HL-60 (cell line): Measurements from ENCODE around the gene DLX6.

Experiments used
- DNase-seq, 2 experiments: peaks; one replicate each; pipeline ENCODE4 v3.0.0-alpha.2; 2010 to 2020; ENCODE audit warnings: low read depth in 1 of 2, low spot score in 1 of 2
- H3K27ac ChIP-seq: fragments of 250-450 bp; sonication (Bioruptor Pico); replicated peaks from 2 replicates; pipeline ENCODE4 v1.5.1; 2020; ENCODE audit warnings: mild to moderate bottlenecking, moderate library complexity
- H3K27me3 ChIP-seq: fragments of 250-450 bp; sonication (Bioruptor Pico); 2 replicates; pipeline ENCODE4 v1.5.1; 2021; ENCODE audit warnings: mild to moderate bottlenecking, moderate library complexity; ENCODE audit not compliant: insufficient read depth, poor library complexity, severe bottlenecking
- H3K4me3 ChIP-seq: replicated peaks from 2 replicates; pipeline ENCODE4 v1.5.1; 2011; ENCODE audit warnings: mild to moderate bottlenecking, control low read depth, low read length; ENCODE audit not compliant: insufficient read depth
- GABPA ChIP-seq: IDR thresholded peaks from 2 replicates; pipeline ENCODE4 v1.6.1; 2012; ENCODE audit warnings: low read depth
- POLR2AphosphoS5 ChIP-seq: IDR thresholded peaks from 2 replicates; pipeline ENCODE4 v1.6.1; 2012; ENCODE audit warnings: low read depth
- SPI1 ChIP-seq: IDR thresholded peaks from 2 replicates; pipeline ENCODE4 v1.6.1; 2012; ENCODE audit warnings: low read depth, mild to moderate bottlenecking, borderline replicate concordance
- TF ChIP-seq, protein P1 (sequence below): IDR thresholded peaks from one replicate; pipeline ENCODE4 v1.5.1; 2011; ENCODE audit warnings: low read length, control low read depth, inconsistent platforms; ENCODE audit not compliant: insufficient read depth
- TF ChIP-seq, protein P2 (sequence below): IDR thresholded peaks from 2 replicates; pipeline ENCODE4 v1.6.1; 2012; ENCODE audit warnings: low read depth; ENCODE audit not compliant: insufficient replicate concordance

DLX6 gene

DNA sequence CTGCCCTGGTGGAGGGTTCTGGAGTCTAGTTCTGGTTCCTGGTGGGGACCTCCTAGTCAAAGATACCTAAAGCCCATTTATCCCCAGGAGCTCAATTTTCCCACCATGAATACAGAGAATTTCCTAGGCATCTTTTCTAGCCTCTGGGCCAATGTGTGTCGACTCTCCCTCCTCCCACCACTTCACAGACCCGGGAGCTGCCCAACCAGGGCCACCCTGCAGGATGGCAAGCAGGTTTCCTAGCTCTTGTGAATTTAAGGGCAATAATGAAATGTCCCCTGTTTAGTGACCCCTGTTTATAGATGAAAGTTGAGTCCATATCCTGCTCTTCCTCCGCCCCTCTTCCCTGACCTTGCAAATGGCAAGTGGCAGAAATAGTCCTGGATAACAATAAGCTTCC, 9.9 kb downstream of the DLX6 start:
- no peak overlapping the region for H3K4me3 ChIP-seq
- peaks cover 72% of the 10 kb centered on the region for H3K27me3 ChIP-seq

DNA sequence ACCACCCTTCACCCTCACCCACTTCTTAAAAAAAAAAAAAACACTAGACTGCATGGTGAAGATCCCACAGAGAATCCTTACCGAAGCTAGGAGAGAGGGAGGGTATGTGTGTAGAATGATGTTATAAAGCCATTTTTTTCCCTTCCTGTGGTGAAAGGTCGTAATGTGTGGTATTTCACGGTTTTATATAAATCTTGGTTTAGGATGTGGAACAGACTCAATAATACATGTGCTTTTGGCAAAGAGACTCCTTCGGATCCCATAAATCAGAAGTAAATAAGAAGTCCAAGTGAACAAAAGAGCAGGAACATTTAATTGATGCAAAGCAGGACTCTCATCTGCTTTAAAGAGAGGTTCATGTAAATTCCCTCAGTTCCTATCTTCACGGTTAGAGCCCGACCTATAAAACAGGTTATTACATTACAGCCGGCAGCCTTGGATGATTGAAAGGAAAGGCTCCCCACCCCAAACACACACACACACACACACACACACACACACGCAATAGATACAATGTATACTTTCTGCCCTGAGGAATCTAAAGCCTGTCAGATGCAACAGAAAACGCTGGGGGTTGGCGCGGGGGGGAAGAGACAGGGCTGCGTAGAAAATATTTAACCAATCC, 10.5 kb downstream of the DLX6 start:
- no peak overlapping the region for H3K27ac ChIP-seq
- peaks cover 73% of the 10 kb centered on the region for H3K27me3 ChIP-seq
- no peak overlapping the region for H3K4me3 ChIP-seq
- DNase-seq: no peak
- TF ChIP-seq SPI1 (no peak), GABPA (no peak), POLR2AphosphoS5 (no peak)
- TF ChIP-seq, protein P1, sequence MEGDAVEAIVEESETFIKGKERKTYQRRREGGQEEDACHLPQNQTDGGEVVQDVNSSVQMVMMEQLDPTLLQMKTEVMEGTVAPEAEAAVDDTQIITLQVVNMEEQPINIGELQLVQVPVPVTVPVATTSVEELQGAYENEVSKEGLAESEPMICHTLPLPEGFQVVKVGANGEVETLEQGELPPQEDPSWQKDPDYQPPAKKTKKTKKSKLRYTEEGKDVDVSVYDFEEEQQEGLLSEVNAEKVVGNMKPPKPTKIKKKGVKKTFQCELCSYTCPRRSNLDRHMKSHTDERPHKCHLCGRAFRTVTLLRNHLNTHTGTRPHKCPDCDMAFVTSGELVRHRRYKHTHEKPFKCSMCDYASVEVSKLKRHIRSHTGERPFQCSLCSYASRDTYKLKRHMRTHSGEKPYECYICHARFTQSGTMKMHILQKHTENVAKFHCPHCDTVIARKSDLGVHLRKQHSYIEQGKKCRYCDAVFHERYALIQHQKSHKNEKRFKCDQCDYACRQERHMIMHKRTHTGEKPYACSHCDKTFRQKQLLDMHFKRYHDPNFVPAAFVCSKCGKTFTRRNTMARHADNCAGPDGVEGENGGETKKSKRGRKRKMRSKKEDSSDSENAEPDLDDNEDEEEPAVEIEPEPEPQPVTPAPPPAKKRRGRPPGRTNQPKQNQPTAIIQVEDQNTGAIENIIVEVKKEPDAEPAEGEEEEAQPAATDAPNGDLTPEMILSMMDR: no peak
- TF ChIP-seq, protein P2, sequence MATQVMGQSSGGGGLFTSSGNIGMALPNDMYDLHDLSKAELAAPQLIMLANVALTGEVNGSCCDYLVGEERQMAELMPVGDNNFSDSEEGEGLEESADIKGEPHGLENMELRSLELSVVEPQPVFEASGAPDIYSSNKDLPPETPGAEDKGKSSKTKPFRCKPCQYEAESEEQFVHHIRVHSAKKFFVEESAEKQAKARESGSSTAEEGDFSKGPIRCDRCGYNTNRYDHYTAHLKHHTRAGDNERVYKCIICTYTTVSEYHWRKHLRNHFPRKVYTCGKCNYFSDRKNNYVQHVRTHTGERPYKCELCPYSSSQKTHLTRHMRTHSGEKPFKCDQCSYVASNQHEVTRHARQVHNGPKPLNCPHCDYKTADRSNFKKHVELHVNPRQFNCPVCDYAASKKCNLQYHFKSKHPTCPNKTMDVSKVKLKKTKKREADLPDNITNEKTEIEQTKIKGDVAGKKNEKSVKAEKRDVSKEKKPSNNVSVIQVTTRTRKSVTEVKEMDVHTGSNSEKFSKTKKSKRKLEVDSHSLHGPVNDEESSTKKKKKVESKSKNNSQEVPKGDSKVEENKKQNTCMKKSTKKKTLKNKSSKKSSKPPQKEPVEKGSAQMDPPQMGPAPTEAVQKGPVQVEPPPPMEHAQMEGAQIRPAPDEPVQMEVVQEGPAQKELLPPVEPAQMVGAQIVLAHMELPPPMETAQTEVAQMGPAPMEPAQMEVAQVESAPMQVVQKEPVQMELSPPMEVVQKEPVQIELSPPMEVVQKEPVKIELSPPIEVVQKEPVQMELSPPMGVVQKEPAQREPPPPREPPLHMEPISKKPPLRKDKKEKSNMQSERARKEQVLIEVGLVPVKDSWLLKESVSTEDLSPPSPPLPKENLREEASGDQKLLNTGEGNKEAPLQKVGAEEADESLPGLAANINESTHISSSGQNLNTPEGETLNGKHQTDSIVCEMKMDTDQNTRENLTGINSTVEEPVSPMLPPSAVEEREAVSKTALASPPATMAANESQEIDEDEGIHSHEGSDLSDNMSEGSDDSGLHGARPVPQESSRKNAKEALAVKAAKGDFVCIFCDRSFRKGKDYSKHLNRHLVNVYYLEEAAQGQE: no peak

More for the DNA sequence above, 9.9 kb downstream of the DLX6 start:
- no peak for DNase-seq
- no peak overlapping the region for H3K27ac ChIP-seq
- no peak for TF ChIP-seq SPI1
- TF ChIP-seq, protein P2: no peak
- no peak for TF ChIP-seq GABPA
- no peak for TF ChIP-seq POLR2AphosphoS5
- TF ChIP-seq, protein P1: no peak

DNA sequence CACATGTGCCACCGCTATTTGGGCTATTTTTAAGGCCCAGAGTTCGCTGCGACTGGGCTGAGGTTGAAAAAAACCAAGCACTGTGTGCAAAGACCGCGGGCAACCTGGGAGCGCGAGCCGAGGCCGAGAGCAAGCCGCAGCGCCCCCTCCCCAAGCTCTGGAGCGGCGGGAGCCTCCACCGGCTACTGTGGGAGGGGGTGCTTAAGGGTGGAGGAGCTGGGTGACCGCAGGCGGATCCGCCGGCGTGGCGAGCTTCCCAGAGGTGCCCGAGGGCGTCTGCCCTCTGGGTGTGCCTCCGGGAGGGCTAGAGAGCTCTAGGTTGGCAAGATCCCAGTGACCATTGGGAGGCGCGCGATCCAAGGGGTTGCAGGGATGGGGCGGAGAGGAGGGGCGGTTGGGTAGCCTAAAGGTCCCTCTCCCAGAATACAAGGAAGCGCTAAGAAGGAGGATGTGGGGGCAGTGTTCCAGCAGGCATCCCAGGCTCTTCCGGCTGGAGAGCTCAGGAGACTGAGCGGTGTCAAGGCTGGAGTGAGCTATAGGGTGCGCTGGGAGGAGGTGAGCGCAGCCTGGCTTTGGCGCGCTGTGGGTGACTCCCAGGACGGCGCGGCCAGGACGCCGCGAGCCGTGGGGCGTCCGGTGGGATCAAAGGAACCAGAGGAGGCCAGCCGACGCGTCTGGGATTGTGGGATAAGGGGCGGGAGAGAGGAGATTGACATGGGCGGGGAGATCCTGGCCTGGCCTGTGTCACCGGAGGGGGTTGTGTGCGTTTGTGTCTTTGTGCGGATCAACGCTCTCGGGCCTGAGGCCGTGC, 11.2 kb downstream of the DLX6 start:
- no peak for DNase-seq
- H3K4me3 ChIP-seq: no peak overlapping the region
- TF ChIP-seq, protein P2: no peak
- TF ChIP-seq, protein P1: no peak
- H3K27ac ChIP-seq: no peak overlapping the region
- H3K27me3 ChIP-seq: peaks cover 77% of the 10 kb centered on the region
